ENCODE data around the gene LYSMD1.

- no peak for TF ChIP-seq POLR2A (IDR thresholded peaks at IDR 0.05)
- no peak for TF ChIP-seq POLR2AphosphoS5 (IDR thresholded peaks at IDR 0.05)
- TF ChIP-seq CTCF (IDR thresholded peaks at IDR 0.05 in 8 of 11, conservative IDR thresholded peaks at IDR 0.05 in 3 of 11) = no peak
Measured at GRCh38 chr1:151171190-151171589, 5.5 kb upstream of the LYSMD1 start.
